Measurements from ENCODE around the gene SLC7A8.

Gene SLC7A8

GRCh38 chr14:23127861-23128260, 55.6 kb downstream of the SLC7A8 start:
- no peak overlapping the region for H3K4me3 ChIP-seq (replicated peaks; ENCODE audit: low read depth, low read length)
- TF ChIP-seq, protein P1, sequence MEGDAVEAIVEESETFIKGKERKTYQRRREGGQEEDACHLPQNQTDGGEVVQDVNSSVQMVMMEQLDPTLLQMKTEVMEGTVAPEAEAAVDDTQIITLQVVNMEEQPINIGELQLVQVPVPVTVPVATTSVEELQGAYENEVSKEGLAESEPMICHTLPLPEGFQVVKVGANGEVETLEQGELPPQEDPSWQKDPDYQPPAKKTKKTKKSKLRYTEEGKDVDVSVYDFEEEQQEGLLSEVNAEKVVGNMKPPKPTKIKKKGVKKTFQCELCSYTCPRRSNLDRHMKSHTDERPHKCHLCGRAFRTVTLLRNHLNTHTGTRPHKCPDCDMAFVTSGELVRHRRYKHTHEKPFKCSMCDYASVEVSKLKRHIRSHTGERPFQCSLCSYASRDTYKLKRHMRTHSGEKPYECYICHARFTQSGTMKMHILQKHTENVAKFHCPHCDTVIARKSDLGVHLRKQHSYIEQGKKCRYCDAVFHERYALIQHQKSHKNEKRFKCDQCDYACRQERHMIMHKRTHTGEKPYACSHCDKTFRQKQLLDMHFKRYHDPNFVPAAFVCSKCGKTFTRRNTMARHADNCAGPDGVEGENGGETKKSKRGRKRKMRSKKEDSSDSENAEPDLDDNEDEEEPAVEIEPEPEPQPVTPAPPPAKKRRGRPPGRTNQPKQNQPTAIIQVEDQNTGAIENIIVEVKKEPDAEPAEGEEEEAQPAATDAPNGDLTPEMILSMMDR (IDR thresholded peaks at IDR 0.05; ENCODE audit: low read length, missing control alignments), result no peak
- DNase-seq (ENCODE audit: low read depth), result no peak

- no peak for DNase-seq (ENCODE audit: low read depth)
- TF ChIP-seq, protein P1 (IDR thresholded peaks at IDR 0.05; ENCODE audit: low read length, missing control alignments), result no peak
Measured at GRCh38 chr14:23126548-23127278, 56.7 kb downstream of the SLC7A8 start.

GRCh38 chr14:23125933-23126524, 57.4 kb downstream of the SLC7A8 start:
- TF ChIP-seq, protein P1 (IDR thresholded peaks at IDR 0.05; ENCODE audit: low read length, missing control alignments), result no peak
- DNase-seq (ENCODE audit: low read depth), result no peak
- no peak overlapping the region for H3K4me3 ChIP-seq (replicated peaks; ENCODE audit: low read depth, low read length)

More at GRCh38 chr14:23126548-23127278, 56.7 kb downstream of the SLC7A8 start:
- no peak overlapping the region for H3K4me3 ChIP-seq (replicated peaks; ENCODE audit: low read depth, low read length)

DNA sequence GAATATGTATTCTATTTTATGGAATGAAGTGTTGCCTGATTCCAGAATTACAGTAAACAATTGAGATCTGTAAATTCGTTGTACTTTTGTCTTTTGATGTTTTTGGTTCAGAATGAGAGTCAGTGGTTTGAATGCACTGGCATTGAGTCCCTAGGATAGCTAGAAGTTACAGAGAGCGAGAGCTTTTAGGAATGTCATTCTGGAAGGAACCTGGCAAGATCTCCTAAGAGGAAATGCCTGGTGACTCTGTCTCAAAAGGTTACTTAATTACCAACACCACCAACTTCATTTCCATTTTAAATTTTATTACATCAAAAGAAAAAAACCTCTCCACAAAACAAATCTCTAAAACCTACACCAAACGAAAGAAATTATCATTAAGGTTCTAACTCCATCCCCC, 58.4 kb downstream of the SLC7A8 start:
- H3K4me3 ChIP-seq (replicated peaks; ENCODE audit: low read depth, low read length), result no peak overlapping the region
- DNase-seq (ENCODE audit: low read depth), result no peak
- TF ChIP-seq, protein P1 (IDR thresholded peaks at IDR 0.05; ENCODE audit: low read length, missing control alignments), result no peak

DNA sequence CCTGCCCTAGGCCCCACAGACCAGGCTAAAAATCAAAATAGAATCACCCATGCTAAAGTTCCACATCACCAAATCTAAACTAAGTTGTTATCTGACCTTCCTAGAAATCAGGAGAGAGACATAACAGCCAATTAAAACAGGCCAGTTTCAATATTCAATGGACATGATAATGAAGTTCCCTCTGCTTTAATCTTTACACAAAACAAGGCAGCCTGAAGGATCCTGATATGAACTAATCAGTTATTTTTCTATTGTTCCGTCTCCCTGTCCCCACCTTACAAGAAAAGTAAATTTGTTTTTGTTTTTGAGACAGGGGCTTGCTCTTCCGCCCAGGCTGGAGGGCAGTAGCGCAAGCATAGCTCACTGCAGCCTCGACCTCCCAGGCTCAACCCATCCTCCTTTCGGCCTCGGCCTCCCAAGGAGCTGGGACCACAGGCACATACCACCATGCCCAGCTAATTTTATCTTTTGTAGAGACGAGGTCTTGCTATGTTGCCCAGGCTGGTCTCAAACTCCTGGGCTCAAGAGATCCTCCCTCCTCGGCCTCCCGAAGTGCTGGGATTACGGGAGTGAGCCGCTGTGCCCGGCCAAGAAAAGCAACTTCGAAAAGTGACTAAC, 59.0 kb downstream of the SLC7A8 start:
- no peak for DNase-seq (ENCODE audit: low read depth)
- TF ChIP-seq, protein P1 (IDR thresholded peaks at IDR 0.05; ENCODE audit: low read length, missing control alignments), result no peak
- H3K4me3 ChIP-seq (replicated peaks; ENCODE audit: low read depth, low read length), result no peak overlapping the region

GRCh38 chr14:23123419-23123818, 60.0 kb downstream of the SLC7A8 start:
- H3K4me3 ChIP-seq (replicated peaks; ENCODE audit: low read depth, low read length), result no peak overlapping the region
- no peak for DNase-seq (ENCODE audit: low read depth)
- TF ChIP-seq, protein P1 (IDR thresholded peaks at IDR 0.05; ENCODE audit: low read length, missing control alignments), result no peak
